H9 (cell line): ENCODE data around the gene LEF1. TPM values are rescaled to one million over a fixed set of nuclear protein-coding genes. Genes with fewer than 3 reads are reported as not detected.

ENCODE experiments used
- DNase-seq: peaks from one replicate; pipeline ENCODE4 v3.0.0-alpha.2; 2017
- H2AFZ ChIP-seq: one replicate; pipeline ENCODE4 v1.6.1; 2013; ENCODE audit warnings: mild to moderate bottlenecking, low read length, control low read depth, moderate library complexity
- H2AK5ac ChIP-seq: 2 replicates; pipeline ENCODE4 v1.6.1; 2013; ENCODE audit warnings: low read length, control low read depth, mixed read lengths; ENCODE audit not compliant: insufficient read length
- H2BK120ac ChIP-seq: one replicate; pipeline ENCODE4 v1.6.1; 2013; ENCODE audit warnings: low read depth, mild to moderate bottlenecking, low read length, control low read depth, inconsistent platforms; ENCODE audit not compliant: poor library complexity, severe bottlenecking
- H2BK12ac ChIP-seq: 2 replicates; pipeline ENCODE4 v1.6.1; 2013; ENCODE audit warnings: low read length, control low read depth, mixed read lengths, low read depth; ENCODE audit not compliant: insufficient read length
- H2BK15ac ChIP-seq: 2 replicates; pipeline ENCODE4 v1.6.1; 2013; ENCODE audit warnings: low read depth, low read length, control low read depth
- H2BK20ac ChIP-seq: one replicate; pipeline ENCODE4 v1.6.1; 2013; ENCODE audit warnings: low read depth, mild to moderate bottlenecking, low read length, control low read depth, inconsistent platforms; ENCODE audit not compliant: poor library complexity, severe bottlenecking
- H2BK5ac ChIP-seq: 2 replicates; pipeline ENCODE4 v1.6.1; 2013; ENCODE audit warnings: low read length, control low read depth, mixed read lengths; ENCODE audit not compliant: insufficient read length
- H3K14ac ChIP-seq: 2 replicates; pipeline ENCODE4 v1.6.1; 2013; ENCODE audit warnings: low read length, control low read depth; ENCODE audit not compliant: insufficient read depth
- H3K18ac ChIP-seq: 2 replicates; pipeline ENCODE4 v1.6.1; 2013; ENCODE audit warnings: low read depth, mild to moderate bottlenecking, mixed read lengths, low read length, control low read depth; ENCODE audit not compliant: insufficient read length
- H3K23ac ChIP-seq: 2 replicates; pipeline ENCODE4 v1.6.1; 2013; ENCODE audit warnings: low read length, control low read depth, mixed read lengths, low read depth; ENCODE audit not compliant: insufficient read length
- H3K23me2 ChIP-seq: 2 replicates; pipeline ENCODE4 v1.6.1; 2013; ENCODE audit warnings: low read depth, mild to moderate bottlenecking, mixed read lengths, low read length, control low read depth; ENCODE audit not compliant: insufficient read length, poor library complexity, severe bottlenecking
- H3K27ac ChIP-seq: 2 replicates; pipeline ENCODE4 v1.5.1; 2013; ENCODE audit warnings: low read length, control low read depth, mixed read lengths, low read depth; ENCODE audit not compliant: insufficient read length
- H3K27me3 ChIP-seq: 2 replicates; pipeline ENCODE4 v1.6.1; 2013; ENCODE audit warnings: low read length, control low read depth, inconsistent platforms; ENCODE audit not compliant: insufficient read depth
- H3K4ac ChIP-seq: 2 replicates; pipeline ENCODE4 v1.6.1; 2013; ENCODE audit warnings: low read depth, mild to moderate bottlenecking, control low read depth, inconsistent platforms, low read length, moderate library complexity
- H3K4me1 ChIP-seq: 2 replicates; pipeline ENCODE4 v1.6.1; 2013; ENCODE audit warnings: low read length, control low read depth, inconsistent platforms; ENCODE audit not compliant: insufficient read depth
- H3K4me2 ChIP-seq: 2 replicates; pipeline ENCODE4 v1.6.1; 2013; ENCODE audit warnings: low read length, control low read depth, mixed read lengths; ENCODE audit not compliant: insufficient read length, insufficient read depth
- H3K56ac ChIP-seq: 2 replicates; pipeline ENCODE4 v1.6.1; 2013; ENCODE audit warnings: low read depth, mild to moderate bottlenecking, mixed read lengths, low read length, control low read depth; ENCODE audit not compliant: insufficient read length
- H3K79me1 ChIP-seq: 2 replicates; pipeline ENCODE4 v1.6.1; 2013; ENCODE audit warnings: low read depth, mild to moderate bottlenecking, moderate library complexity, low read length, control low read depth, inconsistent platforms; ENCODE audit not compliant: insufficient read depth, poor library complexity, severe bottlenecking
- H3K79me2 ChIP-seq: 2 replicates; pipeline ENCODE4 v1.6.1; 2013; ENCODE audit warnings: low read length, control low read depth, inconsistent platforms; ENCODE audit not compliant: insufficient read depth
- H3K9ac ChIP-seq: 2 replicates; pipeline ENCODE4 v1.6.1; 2013; ENCODE audit warnings: low read length, control low read depth, mixed read lengths; ENCODE audit not compliant: insufficient read length; ENCODE audit errors: extremely low read depth
- H3K9me3 ChIP-seq: one replicate; pipeline ENCODE4 v1.6.1; 2013; ENCODE audit warnings: low read depth, low read length, inconsistent platforms; ENCODE audit not compliant: control insufficient read depth
- H3T11ph ChIP-seq: one replicate; pipeline ENCODE4 v1.6.1; 2013; ENCODE audit warnings: mild to moderate bottlenecking, low read length, control low read depth, inconsistent platforms
- H4K20me1 ChIP-seq: one replicate; pipeline ENCODE4 v1.6.1; 2013; ENCODE audit not compliant: control insufficient read depth, insufficient read length, insufficient read depth
- H4K5ac ChIP-seq: 2 replicates; pipeline ENCODE4 v1.6.1; 2013; ENCODE audit warnings: low read depth, mild to moderate bottlenecking, mixed read lengths, low read length, control low read depth; ENCODE audit not compliant: insufficient read length
- H4K8ac ChIP-seq: replicated peaks from 2 replicates; pipeline ENCODE4 v1.6.1; 2013; ENCODE audit warnings: low read length, control low read depth, mixed read lengths, low read depth; ENCODE audit not compliant: insufficient read length
- H4K91ac ChIP-seq: 2 replicates; pipeline ENCODE4 v1.6.1; 2013; ENCODE audit warnings: low read depth, mild to moderate bottlenecking, moderate library complexity, mixed read lengths, low read length, control low read depth; ENCODE audit not compliant: insufficient read length
- H3K27ac Mint-ChIP-seq, 3 experiments: 2 replicates in 2 of 3; 3 replicates in 1 of 3; pipeline ENCODE4 v1.8.0; 2020 to 2021; ENCODE audit warnings: mixed read lengths in 3 of 3, mild to moderate bottlenecking in 1 of 3, moderate library complexity in 1 of 3
- H3K27me3 Mint-ChIP-seq: 2 replicates; pipeline ENCODE4 v1.8.0; 2021; ENCODE audit warnings: low read depth, mild to moderate bottlenecking, moderate library complexity, mixed read lengths
- H3K36me3 Mint-ChIP-seq, 3 experiments: 2 replicates in 2 of 3; 3 replicates in 1 of 3; pipeline ENCODE4 v1.8.0; 2020 to 2021; ENCODE audit warnings: low read depth in 3 of 3, mixed read lengths in 3 of 3; ENCODE audit not compliant: insufficient read depth in 1 of 3
- H3K4me1 Mint-ChIP-seq, 2 experiments: 2 replicates each; pipeline ENCODE4 v1.8.0; 2020; ENCODE audit warnings: mixed read lengths in 2 of 2
- H3K4me3 Mint-ChIP-seq, 2 experiments: 2 replicates in 1 of 2; 3 replicates in 1 of 2; pipeline ENCODE4 v1.8.0; 2020 to 2021; ENCODE audit warnings: mild to moderate bottlenecking in 2 of 2, mixed read lengths in 2 of 2, moderate library complexity in 1 of 2
- H3K9me3 Mint-ChIP-seq, 2 experiments: 2 replicates in 1 of 2; 3 replicates in 1 of 2; pipeline ENCODE4 v1.8.0; 2020; ENCODE audit warnings: mild to moderate bottlenecking in 2 of 2, mixed read lengths in 2 of 2, moderate library complexity in 1 of 2
- CTCF ChIP-seq: fragments of 200-600 bp; sonication (generic); conservative IDR thresholded peaks from 3 replicates; pipeline ENCODE4 v1.8.0; 2021; ENCODE audit warnings: antibody characterized with exemption, mild to moderate bottlenecking
- WGBS: extraction: QIAGEN DNeasy Blood & Tissue Kit; methylation state at CpG from one replicate; pipeline ENCODE4 v1.1.7; 2013; ENCODE audit warnings: missing lambda C conversion rate, low lambda C conversion rate, mixed read lengths; ENCODE audit not compliant: insufficient read length; ENCODE audit errors: extremely low coverage; 5-methylcytosine and 5-hydroxymethylcytosine counted together
- total RNA-seq: library from RNA; stranded (reverse); gene quantifications from 2 replicates; pipeline ENCODE4 v1.2.1, GENCODE V29; 2021

The LEF1 gene
- total RNA-seq, 1 experiment from 2014 or later, result 2.5 TPM

- no peak overlapping the region for H2BK5ac ChIP-seq
- H2BK120ac ChIP-seq, result no peak overlapping the region
- no peak overlapping the region for H2BK12ac ChIP-seq
- no peaks in the 10 kb centered on the region for H3K4me1 ChIP-seq
- no peak overlapping the region for H3K14ac ChIP-seq
- TF ChIP-seq CTCF, result no peak
- H2AFZ ChIP-seq, result no peak overlapping the region
- no peaks in the 10 kb centered on the region for H3K9me3 ChIP-seq
- no peaks in the 10 kb centered on the region for H4K20me1 ChIP-seq
- no peak overlapping the region for H3K27ac Mint-ChIP-seq
- no peaks in the 10 kb centered on the region for H3K36me3 Mint-ChIP-seq
- peaks cover 43% of the 10 kb centered on the region for H3K27me3 ChIP-seq
- no peak overlapping the region for H3K23ac ChIP-seq
- H3K4me2 ChIP-seq, result no peak overlapping the region
- H2AK5ac ChIP-seq, result no peak overlapping the region
- H3K27me3 Mint-ChIP-seq, result peaks cover 97% of the 10 kb centered on the region
- no peaks in the 10 kb centered on the region; a peak in 2 of 5 replicates for H3K9me3 Mint-ChIP-seq
- peaks cover 12% of the 10 kb centered on the region for H3K23me2 ChIP-seq
- no peak overlapping the region for H4K91ac ChIP-seq
- H3K4me3 Mint-ChIP-seq, result no peak overlapping the region
- no peak for DNase-seq
- no peak overlapping the region for H3K27ac ChIP-seq
- no peaks in the 10 kb centered on the region for H3K79me2 ChIP-seq
- H2BK20ac ChIP-seq, result no peak overlapping the region
- peaks cover 14 to 20% of the 10 kb centered on the region in 2 experiments for H3K4me1 Mint-ChIP-seq
- no peak overlapping the region for H3K18ac ChIP-seq
- H3K4ac ChIP-seq, result no peak overlapping the region
- H4K8ac ChIP-seq, result no peak overlapping the region
- H3K79me1 ChIP-seq, result no peaks in the 10 kb centered on the region
- no CpG with 5 or more reads among the region's 3 CpGs for WGBS
- no peak overlapping the region for H3K56ac ChIP-seq
- no peak overlapping the region for H2BK15ac ChIP-seq
- H3T11ph ChIP-seq, result no peak overlapping the region
- no peak overlapping the region for H3K9ac ChIP-seq
- no peak overlapping the region for H4K5ac ChIP-seq
Observed at GRCh38 chr4:108175966-108176365, 7.2 kb upstream of the LEF1 start.
